GM06990 (cell line): ENCODE results near the gene MYO1D.
A peak's percentile ranks its signal among the peaks of the same experiment; 100 is the strongest.

Experiments used
- DNase-seq: peaks from one replicate; pipeline ENCODE4 v3.0.0-alpha.2; 2011; ENCODE audit not compliant: insufficient read length; ENCODE audit errors: extremely low read depth
- H3K27me3 ChIP-seq: replicated peaks from 2 replicates; pipeline ENCODE4 v1.6.0; 2011; ENCODE audit warnings: low read length; ENCODE audit not compliant: control insufficient read depth, insufficient read depth
- H3K36me3 ChIP-seq: 2 replicates; pipeline ENCODE4 v1.5.1; 2011; ENCODE audit warnings: low read length; ENCODE audit not compliant: control insufficient read depth, insufficient read depth
- H3K4me3 ChIP-seq: replicated peaks from 2 replicates; pipeline ENCODE4 v1.5.1; 2011; ENCODE audit warnings: low read depth, mild to moderate bottlenecking, control low read depth, low read length
- CTCF ChIP-seq: IDR thresholded peaks from 2 replicates; pipeline ENCODE4 v1.5.1; 2011; ENCODE audit warnings: low read length, control low read depth, mild to moderate bottlenecking, inconsistent platforms; ENCODE audit not compliant: insufficient read depth, poor library complexity, severe bottlenecking

The MYO1D gene

GRCh38 chr17:32584792-32585191 lies 292.1 kb downstream of the MYO1D start:
- no peak overlapping the region for H3K4me3 ChIP-seq
- H3K27me3 ChIP-seq, result no peaks in the 10 kb centered on the region
- no peak for DNase-seq
- no peaks in the 10 kb centered on the region for H3K36me3 ChIP-seq
- no peak for TF ChIP-seq CTCF

GRCh38 chr17:32583053-32583452 lies 293.9 kb downstream of the MYO1D start:
- Histone ChIP-seq H3K4me3 (no peak overlapping the region), H3K27me3 (no peaks in the 10 kb centered on the region), H3K36me3 (no peaks in the 10 kb centered on the region)
- no peak for TF ChIP-seq CTCF
- no peak for DNase-seq

GRCh38 chr17:32575852-32576251 lies 301.1 kb downstream of the MYO1D start:
- no peak overlapping the region for H3K4me3 ChIP-seq
- DNase-seq, result no peak
- TF ChIP-seq CTCF, result no peak
- H3K27me3 ChIP-seq, result no peaks in the 10 kb centered on the region
- H3K36me3 ChIP-seq, result no peaks in the 10 kb centered on the region

- Histone ChIP-seq H3K36me3 (no peaks in the 10 kb centered on the region), H3K27me3 (no peaks in the 10 kb centered on the region), H3K4me3 (no peak overlapping the region)
- TF ChIP-seq CTCF, result no peak
- no peak for DNase-seq
Observed at GRCh38 chr17:32570081-32570396, 306.9 kb downstream of the MYO1D start.

- no peaks in the 10 kb centered on the region for H3K27me3 ChIP-seq
- DNase-seq, result peak; percentile 56
- no peaks in the 10 kb centered on the region for H3K36me3 ChIP-seq
- no peak for TF ChIP-seq CTCF
- H3K4me3 ChIP-seq, result no peak overlapping the region
Observed at GRCh38 chr17:32569171-32570080, 307.5 kb downstream of the MYO1D start.
